Measurements from ENCODE around the gene AKR1A1.
"Not testable (repeated sequence)": the region's sequence is repeated elsewhere in the genome, so short reads cannot be mapped to it uniquely, and the experiment has no call there.

AKR1A1 gene

GRCh38 chr1:45522324-45523104 lies 28.1 kb upstream of the AKR1A1 start:
- in situ Hi-C loops (cut with HindIII; ENCODE audit: low sequenced_read_pairs) = no loop called here

DNA sequence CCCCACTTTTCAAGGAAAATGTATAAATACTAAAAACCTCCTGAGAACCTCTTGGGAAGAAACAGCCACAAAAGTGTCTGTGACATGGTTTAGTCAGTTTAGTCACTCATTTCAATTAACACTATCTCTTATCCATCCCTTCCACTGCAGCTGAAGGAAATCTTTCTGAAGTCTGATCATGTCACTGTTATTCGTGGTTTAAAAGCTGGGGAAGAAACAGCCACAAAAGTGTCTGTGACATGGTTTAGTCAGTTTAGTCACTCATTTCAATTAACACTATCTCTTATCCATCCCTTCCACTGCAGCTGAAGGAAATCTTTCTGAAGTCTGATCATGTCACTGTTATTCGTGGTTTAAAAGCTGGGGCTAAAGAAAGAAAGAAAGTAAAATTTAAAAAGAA lies 27.1 kb upstream of the AKR1A1 start:
- in situ Hi-C loops (cut with HindIII; ENCODE audit: low sequenced_read_pairs) = not testable (repeated sequence)

- in situ Hi-C loops (cut with HindIII; ENCODE audit: low sequenced_read_pairs) = not testable (repeated sequence)
These were observed 26.7 kb upstream of the AKR1A1 start for GRCh38 chr1:45523975-45524374.

DNA sequence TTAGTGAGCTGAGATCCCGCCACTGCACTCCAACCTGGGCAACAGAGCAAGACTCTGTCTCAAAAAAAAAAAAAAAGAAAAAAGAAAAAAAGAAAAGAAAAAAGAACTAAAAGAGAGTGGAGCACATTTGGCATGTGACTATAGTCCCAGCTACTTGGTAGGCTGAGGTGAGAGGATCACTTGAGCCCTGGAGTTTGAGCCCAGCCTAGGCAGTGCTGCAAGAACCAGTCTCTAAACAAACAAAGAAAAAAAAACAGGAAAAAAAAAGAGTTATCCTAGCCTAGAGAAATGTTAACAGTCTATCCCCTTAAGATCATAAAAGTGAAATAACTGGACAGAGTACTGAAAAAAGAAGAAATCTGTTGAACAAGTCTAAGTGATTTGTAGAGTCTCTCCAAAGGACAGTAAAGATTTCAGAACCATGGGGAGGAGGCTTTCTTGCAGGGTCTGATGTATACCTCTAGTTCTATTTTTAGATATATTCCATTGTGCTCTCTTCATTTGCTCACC lies 24.4 kb upstream of the AKR1A1 start:
- in situ Hi-C loops (cut with HindIII; ENCODE audit: low sequenced_read_pairs) = no loop called here

DNA sequence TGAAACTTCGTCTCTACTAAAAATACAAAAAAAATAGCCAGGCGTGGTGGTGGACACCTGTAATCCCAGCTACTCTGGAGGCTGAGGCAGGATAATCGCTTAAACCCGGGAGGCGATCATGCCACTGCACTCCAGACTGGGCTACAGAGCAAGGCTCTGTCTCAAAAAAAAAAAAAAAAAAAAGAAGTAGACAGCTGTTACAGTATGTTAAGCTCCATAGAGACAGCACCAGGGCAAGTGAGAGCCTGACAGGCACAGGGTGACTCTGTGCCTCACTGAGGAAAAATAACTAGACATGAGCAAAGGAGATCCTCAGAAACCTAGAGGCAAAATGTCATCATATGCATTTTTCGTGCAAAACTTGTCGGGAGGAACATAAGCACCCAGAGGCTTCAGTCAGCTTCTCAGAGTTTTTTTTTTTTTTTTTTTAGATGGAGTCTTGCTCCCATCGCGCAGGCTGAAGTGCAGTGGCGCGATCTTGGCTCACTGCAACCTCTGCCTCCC lies 19.9 kb upstream of the AKR1A1 start:
- in situ Hi-C loops (cut with HindIII; ENCODE audit: low sequenced_read_pairs) = no loop called here

GRCh38 chr1:45531873-45532272 lies 18.8 kb upstream of the AKR1A1 start:
- in situ Hi-C loops (cut with HindIII; ENCODE audit: low sequenced_read_pairs) = no loop called here

GRCh38 chr1:45535988-45536766 lies 14.4 kb upstream of the AKR1A1 start:
- in situ Hi-C loops (cut with HindIII; ENCODE audit: low sequenced_read_pairs) = no loop called here

DNA sequence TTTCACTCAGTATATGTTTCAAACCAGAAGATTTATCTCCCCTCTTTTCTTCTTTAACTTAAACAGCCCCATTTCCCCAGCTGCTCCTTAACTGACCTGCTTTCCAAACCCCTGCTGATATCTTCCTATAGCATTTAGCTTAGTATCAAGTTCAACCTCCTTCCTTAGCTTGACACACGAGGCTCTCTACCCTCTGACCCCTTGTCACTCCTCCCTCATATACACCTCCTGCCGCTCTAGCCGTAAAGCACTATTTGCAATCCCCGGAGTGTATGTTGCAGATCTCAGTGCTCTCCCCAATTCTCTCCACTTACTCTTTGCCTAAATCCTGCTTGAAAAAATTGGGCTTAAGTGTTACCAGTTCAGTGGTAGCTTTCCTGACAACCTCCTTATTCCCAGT lies 13.7 kb upstream of the AKR1A1 start:
- in situ Hi-C loops (cut with HindIII; ENCODE audit: low sequenced_read_pairs) = no loop called here

DNA sequence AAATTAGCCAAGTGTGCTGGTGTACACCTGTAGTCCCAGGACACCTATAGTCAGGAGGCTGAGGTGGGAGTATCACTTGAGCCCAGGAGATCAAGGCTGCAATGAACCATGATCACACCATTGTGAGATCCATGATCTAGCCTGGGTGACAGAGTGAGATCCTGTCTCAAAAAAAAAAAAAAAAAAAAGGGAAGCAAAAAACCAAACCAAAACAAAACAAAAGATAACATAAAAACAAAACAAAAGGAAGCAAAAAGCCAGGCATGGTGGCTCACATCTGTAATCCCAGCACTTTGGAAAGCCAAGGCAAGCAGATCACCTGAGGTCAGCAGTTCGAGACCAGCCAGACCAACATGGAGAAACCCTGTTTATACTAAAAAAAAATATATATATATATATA lies 9.4 kb upstream of the AKR1A1 start:
- in situ Hi-C loops (cut with HindIII; ENCODE audit: low sequenced_read_pairs) = no loop called here

GRCh38 chr1:45542591-45542990 lies 8.0 kb upstream of the AKR1A1 start:
- in situ Hi-C loops (cut with HindIII; ENCODE audit: low sequenced_read_pairs) = no loop called here

GRCh38 chr1:45543581-45544417 lies 6.8 kb upstream of the AKR1A1 start:
- in situ Hi-C loops (cut with HindIII; ENCODE audit: low sequenced_read_pairs) = no loop called here

DNA sequence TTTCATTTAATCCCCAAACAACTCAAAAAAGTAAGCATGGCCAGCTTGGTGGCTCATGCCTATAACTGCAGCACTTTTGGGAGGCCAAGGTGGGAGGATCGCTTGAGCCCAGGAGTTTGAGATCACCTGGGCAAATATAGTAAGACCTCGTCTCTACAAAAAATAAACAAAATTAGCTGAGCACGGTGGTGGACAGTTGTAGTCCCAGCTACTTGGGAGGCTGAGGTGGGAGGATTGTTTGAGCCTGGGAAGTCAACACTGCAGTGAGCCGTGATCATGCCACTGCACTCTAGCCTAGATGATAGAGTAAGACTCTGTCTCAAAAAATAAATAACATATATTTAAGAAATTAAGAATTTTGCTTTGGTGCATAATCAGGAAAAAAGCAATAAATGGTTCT lies 6.1 kb upstream of the AKR1A1 start:
- in situ Hi-C loops (cut with HindIII; ENCODE audit: low sequenced_read_pairs) = no loop called here

DNA sequence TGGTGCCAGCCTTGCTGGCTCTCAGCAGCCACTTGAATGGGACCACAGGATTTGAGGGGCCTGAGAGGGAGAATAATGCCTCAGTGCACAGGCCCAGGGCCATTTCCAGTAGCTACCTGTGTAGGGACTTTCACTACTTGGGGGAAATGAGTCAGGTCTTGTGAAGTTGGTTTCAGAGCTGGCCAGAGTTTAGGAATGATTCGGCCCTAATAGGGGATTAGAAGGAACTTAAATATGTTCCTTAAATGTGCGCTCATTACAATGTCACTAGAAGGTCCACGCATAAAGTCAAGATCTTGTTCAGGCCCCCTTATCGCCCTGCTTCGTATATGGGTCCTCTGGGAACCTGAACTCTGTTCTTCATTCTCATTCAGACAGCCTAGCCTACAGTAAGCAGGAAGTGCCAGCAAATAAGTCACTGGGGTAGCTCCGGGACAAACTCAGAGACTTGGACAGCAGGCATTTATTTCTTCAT lies 5.6 kb upstream of the AKR1A1 start:
- in situ Hi-C loops (cut with HindIII; ENCODE audit: low sequenced_read_pairs) = no loop called here

GRCh38 chr1:45545553-45546310 lies 4.9 kb upstream of the AKR1A1 start:
- in situ Hi-C loops (cut with HindIII; ENCODE audit: low sequenced_read_pairs) = no loop called here

- in situ Hi-C loops (cut with HindIII; ENCODE audit: low sequenced_read_pairs) = no loop called here
These were observed 1.1 kb downstream of the AKR1A1 start for GRCh38 chr1:45551684-45552083.

DNA sequence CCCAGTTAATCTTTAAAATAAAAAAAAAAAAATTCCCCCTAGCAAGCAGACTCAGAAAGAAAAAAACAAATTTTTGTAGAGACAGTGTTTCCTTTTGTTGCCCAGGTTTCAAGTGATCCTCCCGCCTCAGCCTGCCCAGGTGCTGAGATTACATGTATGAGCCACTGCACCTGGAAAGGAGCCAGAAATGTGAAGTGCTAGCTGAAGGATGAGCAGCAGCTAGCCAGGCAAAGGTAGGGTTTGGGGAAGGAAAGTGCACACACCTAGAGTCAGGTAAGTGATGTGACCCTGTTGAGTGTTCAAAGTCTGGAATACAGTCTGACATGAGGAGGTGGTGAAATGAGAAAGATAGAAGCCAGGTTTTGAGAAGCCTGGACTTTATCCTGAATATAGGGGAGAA lies 1.7 kb downstream of the AKR1A1 start:
- in situ Hi-C loops (cut with HindIII; ENCODE audit: low sequenced_read_pairs) = no loop called here

- in situ Hi-C loops (cut with HindIII; ENCODE audit: low sequenced_read_pairs) = no loop called here
These were observed 3.6 kb downstream of the AKR1A1 start for GRCh38 chr1:45554198-45554597.

DNA sequence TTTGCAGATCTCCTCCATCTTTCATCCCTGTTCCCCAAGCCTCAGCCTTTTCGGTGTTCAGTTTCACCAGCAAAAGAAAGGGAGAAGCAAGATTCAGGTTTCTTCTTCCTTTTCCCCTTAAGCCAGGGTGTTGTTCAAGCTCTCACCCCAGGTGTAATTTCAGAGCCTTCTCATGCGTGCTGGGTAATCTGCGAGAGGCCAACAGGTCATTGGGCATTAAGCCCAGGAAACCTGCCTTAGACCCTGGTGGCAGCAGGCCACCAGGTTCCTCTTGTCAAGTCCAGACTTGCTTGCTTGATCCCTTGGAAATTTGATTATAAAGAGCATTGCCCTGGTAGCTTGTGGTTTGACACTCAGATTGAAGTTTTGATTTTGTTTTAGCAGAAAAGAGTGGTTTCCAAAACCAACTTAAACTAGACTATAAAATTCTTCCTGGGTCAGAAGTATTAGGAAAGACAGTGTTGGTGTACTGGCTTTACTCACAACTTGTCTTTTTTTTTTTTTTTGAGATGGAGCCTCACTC lies 6.9 kb downstream of the AKR1A1 start:
- in situ Hi-C loops (cut with HindIII; ENCODE audit: low sequenced_read_pairs) = no loop called here

DNA sequence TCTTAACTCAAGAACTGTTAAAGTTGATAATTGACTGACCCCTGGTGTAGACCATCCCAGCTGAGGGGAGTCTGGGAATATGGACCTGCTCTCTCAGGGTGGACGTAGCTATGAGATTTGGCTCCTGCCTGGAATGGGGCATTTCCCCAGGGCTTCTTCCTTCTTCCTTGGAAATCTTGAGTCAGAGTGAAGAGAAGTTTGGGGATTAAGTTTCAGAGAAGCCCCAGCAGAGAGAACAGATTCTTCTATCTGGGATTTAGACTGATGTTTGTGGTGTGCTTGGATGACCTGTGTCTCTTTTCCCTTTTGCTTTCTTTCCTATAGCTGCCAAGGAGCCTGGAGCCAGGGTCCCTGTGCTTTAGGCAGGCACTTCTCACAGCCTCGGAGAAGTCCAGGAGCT lies 13.2 kb downstream of the AKR1A1 start:
- in situ Hi-C loops (cut with HindIII; ENCODE audit: low sequenced_read_pairs) = no loop called here

DNA sequence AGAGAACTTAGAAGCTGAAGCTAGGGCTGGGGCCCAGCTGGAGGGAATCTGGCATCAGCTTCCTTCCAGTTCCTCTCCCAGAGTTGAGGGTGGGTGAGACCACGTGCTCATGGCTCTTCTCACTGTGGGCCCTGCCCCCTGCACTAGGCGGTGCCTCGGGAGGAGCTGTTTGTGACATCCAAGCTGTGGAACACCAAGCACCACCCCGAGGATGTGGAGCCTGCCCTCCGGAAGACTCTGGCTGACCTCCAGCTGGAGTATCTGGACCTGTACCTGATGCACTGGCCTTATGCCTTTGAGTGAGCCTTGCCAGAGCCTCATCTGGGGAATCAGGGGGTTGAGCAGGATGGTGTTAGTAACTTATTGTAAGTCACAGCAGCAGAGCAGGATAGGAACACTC lies 16.1 kb downstream of the AKR1A1 start:
- in situ Hi-C loops (cut with HindIII; ENCODE audit: low sequenced_read_pairs) = no loop called here
